Measurements from ENCODE around the gene TMEM9.

TMEM9 gene

DNA sequence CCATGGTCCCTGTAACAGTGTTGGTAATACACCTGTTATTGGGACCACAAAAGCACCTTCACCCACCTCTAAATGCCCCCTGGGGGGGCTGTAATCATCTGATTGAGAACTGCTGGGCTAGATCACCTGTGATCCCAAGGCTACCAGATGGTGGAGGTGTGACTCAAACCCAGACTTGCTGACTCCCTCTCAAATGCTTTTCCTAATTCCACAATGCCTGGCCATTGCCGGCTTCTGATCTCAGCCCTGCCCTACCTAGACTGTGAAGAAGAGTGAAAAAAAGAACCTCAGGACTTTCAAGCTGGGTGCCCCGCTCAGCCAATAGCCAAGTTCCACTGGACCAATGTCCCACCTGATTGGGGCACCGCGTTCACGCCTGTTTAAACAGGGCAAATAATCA is 9.6 kb downstream of the TMEM9 start:
- DNase-seq: no peak

DNA sequence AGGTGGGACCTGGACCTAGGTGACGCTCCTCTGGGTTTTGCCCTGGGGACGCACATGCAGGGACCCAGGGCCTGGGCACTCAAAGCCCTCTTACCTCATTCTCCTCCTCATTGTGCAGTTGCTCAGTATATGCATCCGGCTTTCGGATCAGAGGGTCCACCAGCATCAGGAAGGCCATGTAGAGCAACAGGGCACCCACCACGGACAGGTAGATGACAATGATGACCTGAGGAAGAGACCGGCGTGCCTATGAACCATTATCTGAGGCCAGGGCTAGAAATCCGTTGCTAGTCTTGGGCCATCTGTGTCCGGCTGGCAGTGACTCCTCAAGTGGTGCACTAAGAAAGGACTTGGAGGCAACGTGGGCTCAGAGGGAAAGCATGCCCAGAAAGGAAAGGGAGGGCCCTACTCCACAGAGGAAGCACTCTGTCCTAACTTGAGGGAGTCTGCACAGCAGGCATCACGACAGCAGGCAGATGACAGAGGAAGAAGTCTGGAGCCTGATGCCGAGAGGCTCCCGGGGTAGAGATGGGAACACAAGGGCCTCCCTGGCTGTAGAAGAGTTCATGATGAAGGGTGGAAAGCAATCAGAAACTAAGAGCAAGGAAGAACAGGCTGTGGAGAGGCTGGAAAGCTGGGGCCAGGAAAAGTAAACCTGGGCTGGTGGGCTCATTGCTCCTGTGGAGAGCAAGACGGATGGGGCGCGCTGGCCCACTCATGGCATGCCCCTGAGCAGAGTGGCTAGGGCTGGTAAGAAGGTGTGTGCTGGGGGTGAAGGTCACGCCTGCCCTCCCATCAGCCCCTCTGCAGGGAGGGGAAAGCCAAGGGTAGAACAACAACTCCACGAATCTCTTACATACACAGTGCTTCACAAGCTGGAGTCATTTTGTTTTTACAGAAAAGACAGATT is 10.3 kb downstream of the TMEM9 start:
- no peak for DNase-seq

DNA sequence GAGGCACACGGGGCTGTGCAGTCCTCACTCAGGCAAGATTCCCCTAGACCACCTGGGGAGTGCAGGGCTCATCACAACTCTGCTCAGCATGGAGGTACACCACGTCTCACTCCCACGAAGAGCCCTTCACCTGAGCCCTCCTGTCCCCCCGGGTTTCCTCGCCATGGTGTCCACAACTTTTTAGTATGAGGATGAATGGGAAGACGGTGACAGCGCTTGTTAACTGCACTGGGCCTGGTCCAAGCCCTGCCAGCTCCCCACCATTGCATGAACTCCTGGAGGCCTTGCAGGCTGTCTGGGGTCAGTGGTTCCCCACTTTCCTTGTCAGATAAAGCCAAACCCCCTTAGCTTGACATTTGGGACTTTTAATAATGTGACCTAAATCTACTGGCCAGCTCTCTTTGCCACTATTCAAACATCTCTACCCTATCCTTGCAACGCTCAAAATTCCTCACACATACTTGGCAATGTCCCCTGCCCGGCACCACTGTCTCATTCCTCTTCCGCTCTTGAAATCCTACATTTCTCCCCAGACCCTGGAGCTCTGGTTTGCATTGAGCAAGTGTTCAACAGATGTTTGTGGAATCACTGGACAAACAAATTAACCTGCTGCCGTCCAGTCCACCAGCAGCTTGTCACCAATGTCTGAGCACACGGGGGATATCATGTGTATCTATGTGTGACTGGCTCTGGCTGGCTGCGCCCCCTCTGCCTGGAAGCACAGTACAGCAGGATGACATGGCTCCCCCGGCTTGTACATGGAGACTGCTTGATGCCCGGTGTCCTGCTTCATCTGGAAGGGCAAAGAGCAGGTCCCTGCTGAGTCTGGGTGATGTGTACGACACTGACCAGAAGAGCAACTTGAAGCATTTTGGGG is 11.2 kb downstream of the TMEM9 start:
- no peak for DNase-seq

DNA sequence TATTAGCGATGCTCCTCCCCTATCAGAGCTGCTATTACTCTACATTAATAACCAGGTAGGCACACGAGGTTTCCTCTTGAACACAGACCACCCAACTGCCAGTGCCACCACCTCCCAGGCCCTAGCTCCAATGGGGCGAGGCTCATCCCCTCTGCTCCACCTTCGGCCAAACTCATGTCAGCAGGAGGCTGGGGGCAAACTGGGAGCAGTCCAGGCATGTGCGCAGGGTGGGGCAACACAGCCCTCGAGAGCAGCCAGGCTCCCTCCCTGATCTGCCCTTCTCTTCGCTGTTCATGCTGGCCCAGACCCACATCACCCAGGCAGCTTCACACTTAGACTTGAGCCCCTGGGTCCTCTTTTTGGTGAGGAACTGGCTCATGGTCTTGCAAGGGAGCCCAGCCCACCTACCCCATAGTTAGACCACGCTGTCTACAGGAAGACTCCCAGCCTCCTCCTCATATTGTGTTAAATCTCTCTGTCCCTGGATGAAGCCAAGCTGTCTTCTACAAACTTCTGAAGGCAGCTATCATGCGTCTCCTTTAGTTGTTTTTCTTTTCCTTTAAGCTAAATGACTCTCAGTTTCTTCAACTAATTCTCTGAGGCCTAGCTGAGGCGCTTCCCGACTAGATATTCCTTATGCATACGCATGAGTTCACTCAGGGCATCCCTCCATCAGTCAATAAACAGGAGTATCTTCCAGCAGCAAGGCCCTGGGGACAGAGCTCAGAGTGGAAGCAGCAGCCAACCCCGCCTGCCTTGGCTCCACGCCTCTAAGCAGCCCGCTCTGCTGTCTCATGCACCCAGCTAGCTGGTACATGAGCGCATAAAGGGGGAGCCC is 12.0 kb downstream of the TMEM9 start:
- DNase-seq: peak; percentile 32

DNA sequence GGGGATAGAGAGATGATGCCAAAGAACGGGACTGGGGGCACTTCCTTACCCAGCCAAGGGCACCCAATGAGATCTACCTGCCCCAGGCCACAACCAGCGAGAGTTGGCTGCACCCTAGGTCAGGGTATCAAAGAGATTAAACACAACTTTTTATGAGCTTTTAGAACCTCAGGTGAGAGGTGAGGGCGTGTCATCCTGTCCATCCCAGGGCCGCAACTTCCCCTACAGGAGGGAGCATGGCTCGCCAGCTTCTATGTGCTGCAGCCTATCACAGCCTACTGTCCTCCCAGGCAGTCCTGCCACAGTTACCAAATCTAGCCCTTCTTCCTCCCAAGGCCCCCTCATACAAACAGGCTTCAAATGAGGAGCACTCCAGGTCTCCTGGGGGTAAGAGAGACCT is 12.9 kb downstream of the TMEM9 start:
- DNase-seq: no peak

DNA sequence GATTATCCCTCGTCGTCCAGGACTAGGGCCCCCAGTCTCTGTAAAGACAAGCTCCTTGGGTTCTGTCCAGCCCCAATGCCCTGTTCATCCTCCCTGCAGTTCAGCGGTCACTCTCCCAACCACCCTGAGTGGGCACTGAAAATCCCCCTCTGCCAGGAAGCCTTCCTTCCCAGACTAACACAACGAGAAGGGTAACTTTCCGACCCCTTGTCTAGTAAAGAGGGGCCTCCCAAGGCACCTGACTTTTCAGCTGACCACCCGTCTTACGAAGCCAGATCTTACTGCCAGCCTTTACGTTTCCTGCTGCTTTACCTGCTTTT is 13.4 kb downstream of the TMEM9 start:
- DNase-seq: no peak

DNA sequence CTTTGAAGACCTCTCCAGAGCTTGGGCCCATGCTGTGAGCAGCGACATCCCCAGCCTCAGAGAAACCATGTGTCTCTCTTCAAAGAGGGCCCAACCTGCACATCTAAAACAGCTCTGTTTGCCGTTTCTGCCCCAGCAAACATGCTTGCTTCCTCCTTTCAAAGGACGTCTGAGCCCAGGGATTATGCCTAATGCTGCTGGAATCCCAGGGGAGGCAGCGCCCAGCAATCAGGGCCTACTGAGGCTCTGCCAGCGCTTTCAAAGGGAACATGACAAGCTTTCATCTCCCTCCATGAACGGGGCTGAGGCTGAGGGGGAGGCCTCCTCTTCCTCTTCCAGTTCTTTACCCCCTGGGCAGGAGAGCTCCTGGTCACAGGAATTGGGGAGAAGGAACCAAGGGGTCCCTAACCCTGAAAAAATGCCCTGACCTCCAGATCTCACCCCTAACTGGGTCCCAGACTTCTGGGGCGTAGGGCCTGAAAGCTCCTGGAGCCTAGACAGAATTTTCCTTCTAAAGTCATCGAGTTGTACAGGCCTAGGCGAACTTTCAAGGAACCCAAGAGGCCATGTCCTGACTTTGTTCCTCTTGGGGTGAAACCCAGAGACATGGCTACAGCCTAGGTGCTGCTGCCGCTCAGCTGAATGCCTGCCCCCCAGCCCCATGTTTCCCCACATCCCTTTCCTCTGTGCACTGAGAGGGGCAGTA is 13.9 kb downstream of the TMEM9 start:
- no peak for DNase-seq

DNA sequence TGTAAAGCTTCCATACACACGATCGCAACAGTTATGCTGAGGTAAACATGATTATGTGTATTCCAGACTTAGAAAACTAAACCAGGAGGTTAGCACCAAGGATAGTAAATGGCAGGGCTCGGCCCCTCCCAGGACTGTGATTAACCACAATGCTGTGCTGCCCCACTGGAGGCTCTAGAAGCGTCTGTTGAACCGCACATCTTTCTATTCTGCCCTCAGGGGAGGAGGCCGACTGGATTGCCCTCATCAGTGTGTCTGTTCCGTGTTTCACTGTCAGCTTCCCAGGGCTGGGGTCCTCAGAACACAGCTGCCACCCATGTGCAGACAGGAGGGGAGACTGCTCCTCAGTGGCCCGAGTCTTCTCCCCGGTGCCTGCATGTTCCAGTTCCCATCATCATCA is 14.5 kb downstream of the TMEM9 start:
- DNase-seq: no peak

DNA sequence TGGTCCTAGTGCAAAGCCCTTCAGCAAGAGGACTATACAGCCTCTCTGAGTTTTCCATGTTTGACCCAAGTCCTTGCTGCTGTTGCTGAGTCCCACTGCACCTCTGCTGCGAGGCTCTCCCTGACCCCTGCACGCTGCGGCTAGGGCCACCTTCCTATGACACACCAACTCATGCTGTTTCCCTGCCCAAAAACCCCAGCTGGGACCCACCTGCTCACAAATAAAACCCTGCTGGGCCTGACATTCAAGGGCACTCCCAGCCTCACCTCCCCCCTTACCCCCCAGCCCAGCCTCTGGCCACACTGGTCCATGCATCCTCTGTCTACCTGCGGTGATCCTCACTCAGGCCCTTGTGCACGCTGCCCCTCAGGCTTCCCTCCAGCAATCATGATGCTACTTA is 15.0 kb downstream of the TMEM9 start:
- no peak for DNase-seq

DNA sequence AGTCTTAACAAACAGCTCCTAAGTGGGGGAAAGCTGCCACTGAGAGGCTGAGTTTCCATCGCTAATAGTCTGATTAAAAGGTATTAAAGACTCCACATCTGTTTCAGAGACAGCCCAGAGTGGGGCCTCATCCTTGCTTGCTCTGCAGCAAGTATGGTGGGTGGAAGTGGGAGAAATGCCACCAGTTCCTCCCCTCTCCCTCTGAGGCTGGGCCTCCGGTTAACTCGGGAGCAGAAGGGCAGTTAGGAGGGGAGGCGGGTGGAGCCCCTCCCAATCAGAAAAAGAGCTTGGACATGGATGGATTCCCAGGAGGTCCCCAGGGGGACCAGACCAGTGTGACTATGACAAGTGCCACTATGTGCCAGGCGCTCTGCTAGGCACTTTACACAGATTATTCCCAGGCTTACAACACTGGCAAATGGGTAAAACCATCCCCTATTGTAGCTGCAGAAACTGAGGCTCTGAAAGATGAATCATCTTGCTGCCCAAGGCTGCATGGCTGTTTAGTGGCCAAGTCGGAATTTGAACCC is 15.9 kb downstream of the TMEM9 start:
- no peak for DNase-seq

DNA sequence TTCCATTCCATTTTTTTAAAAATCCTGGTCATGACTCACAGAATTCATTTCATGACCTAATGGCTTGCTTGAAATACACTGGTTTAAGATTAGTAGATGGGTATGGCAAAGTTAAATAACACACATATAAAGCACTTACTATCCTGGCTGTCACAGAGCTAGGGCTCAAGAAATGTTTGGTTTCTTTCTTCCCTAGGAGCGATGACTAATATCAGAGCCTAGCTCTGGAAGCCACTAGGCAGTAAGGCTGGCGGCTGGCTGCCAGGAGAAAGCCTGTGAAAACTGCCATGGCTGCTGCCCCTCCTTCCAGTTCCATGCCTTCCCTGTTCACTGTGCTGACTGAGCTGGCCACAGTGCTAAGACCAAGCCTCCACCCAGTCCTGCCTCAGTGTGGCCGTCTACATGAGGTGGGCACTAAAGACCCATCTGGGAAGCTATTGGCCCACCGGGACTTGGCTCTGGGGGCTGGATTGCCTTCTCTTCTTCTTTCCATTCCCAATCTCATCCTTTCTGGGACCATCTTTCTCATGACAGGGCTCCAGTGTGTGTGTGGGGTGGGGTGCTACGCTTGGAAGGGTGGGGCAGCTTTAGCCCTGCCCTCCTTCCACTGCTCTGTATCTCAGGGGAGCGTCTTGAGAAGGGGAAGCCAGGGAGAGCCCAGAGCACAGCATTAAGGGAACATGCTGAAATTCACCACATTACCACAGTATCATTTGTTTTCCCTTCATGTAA is 16.5 kb downstream of the TMEM9 start:
- no peak for DNase-seq

DNA sequence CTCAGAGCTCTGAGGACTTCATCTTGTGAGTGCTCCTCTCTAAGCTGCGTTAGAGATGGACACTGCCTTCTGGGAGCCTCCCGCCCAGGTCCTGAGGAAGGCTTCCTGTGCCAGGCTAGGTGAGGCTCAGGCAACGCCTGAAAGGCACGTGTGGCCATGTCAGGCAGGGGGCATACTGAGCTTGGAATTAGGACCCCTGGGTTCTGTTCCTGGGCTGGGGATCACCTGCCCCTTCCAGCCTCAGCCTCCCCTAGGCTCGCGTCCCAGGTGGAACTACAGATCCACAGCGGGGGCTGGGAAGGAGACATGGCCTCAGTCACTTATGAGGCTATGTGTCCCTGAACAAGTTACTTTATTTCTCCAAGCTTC is 17.3 kb downstream of the TMEM9 start:
- DNase-seq: no peak

DNA sequence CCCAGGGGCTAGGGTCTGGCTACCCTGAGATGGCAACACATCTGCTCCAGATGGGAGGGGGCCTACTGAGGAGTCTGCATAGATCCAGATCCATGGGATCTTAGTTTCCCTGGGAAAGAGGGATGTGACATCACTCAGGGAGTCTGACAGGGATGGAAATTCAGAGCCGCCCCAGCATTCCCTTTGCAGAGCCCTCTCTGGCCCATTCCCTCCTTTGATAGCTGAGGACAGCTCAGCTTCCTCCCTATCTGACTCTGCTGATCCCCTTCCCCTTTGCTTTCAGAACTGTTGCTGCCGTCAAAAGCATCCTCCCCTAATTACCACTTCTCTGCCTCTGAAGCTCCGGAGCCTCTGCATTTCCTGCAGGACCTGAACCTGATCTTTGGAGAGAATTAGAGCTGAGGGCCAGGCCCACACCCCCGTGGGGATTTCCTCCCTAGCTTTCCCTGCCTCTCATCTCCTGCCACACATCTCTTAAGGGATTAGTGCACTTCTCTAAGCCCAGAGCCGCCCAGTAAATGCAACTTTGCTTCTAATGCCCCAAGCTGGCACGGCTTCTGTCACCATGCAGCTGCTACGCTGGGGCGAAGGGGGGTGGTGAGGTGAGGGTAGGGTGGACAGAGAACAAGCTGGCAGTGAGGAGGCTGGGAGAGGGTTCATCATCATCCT is 17.8 kb downstream of the TMEM9 start:
- no peak for DNase-seq

DNA sequence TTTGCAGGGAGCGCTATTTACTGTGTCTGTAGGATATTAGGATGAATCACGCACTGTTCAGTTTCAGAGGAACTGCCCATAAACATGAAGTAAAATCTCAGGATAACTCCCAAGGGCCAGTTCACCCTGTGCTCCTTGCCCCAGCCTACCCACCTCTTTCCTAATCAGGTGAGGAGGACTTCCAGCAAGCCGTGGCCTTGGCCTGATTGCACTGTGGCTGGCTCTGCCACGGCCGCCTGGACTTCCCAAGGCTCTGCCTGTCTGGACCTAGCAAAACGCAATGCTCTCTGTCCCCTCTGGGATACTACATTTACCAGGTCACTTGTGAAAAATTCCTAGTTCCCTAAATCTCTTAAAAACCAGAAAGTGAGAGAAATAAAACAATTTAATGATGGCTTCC is 19.9 kb downstream of the TMEM9 start:
- DNase-seq: no peak

DNA sequence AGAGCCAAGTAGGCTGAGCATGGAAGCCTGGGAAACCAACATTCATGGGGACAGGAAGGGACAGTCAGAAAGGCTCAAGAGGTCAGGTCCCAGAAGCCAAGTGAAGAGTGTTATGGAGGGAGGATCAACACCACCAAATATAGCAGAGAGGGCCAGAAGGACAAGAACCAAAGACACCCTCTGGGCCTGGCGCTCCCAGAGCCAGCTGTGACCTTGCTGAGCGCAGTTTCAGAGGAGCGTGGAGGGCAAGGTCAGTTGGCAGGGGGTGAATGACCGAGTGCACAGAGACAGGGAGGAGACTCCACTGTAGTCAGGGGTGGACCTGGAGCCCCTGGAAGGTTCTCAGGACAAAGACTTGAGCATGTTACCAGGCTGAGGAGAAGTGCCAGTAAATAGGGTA is 22.9 kb downstream of the TMEM9 start:
- DNase-seq: no peak

DNA sequence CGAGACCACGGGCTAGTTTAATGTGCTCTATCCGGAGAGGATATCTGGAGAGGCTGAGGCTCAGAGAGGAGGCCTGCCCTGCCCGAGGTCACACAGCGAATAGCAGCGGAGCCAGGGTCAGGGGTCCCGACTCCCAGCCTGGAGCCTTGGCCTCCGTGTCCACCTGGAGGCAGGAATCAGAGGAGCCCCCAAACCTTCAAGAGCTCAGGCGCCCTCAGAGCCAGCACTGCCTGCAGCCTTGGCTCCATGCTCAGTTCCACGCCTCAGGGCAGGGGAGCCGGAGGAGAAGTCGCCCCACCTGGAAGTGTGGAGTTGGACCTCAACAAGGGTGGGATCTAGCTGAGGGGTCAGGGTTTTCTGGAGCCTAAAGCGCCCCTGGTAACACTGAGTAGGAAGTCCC is 25.3 kb downstream of the TMEM9 start:
- no peak for DNase-seq

DNA sequence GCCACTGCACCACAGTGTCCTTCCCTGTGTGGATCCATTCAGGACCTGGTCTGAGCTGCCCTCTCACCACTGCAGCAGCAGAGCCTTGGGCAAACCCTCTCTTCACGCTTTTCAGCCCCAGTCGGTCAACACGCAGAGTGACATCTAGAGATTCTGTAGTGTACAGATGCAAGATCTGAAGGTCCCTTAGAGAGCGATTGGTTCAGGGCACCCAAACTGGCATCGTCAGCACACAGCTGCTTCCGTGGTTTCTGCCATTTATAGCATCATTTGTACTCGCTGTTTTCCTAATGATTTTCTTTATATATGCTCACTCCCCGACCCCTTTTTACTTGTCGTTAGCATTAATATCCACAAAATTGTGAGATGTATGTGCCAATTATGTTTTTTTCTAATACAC is 25.8 kb downstream of the TMEM9 start:
- DNase-seq: no peak

DNA sequence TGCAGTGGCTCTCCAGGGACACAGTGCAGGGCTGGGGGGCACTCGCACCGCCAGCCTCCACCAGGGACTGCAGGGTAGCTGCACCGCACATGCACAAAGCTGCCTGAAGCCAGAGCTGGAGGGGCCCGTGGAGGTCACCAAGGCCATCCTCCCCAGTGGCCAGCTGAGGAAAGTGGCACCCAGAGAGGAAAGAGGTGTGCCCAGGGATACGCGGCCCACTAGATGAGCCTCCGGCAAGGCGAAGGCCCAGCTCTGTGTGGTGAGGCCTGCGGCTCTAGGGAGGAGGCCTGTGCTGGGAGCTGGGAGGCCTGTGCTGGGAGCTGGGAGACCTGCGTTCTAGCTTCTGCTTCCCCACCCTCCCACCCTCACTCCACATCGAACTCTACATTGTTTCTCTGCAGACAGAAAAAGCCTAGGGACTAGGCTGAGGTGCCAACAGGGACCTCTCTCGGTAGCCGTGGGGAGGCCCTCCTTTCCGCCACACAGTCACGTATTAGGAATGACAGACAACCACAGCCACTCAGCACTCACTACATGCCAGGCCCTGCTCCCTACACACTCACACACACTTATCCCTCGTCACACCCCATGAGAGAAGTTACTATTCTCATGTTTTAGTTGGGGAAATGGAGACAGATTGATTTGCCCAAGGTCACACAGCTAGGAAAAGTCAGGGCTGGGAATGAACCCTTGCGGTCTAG is 26.4 kb downstream of the TMEM9 start:
- no peak for DNase-seq

DNA sequence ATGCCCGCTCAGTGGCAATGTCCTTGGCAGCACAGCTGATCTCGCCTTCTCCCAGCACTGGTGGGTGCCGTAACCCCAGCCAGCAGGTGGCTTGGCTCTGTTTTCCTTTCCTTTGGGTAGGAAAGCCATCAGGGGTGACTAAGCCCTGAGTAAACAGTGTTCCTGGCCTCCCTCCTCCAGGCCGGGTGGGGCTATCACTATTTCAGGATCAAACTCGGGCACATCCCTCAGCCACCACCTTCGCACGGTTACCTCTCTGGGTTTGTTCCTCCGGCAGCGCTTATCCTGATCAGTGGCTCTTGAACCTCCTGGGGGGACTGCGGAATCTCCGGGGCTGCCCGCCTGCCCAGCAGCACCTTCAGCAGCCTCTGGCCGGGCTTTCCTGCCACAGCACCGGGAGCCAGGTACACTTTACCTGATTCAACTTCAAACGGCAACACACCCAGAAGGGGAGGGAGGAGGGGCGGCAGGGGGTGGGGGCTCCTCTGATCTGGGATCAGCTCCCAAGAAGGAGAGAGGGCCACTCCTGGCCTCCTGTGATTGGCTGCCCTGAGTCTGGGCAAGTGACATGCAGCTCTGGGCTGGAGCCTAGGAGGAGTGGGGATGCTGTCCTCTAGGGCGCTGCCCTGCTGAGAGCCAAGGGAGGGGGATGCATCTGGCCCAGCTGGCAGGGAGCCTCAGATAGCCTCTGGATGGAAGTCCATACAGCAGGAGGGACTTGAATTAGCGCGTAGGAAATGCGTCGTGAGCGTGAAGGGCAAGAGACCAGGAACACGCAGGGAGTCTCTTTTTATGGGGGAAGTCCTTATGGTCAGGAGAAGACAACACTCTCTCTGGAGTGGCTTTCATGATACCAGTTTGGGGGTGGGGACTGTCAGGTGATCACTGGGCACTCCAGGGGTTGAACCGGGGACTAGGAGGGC is 27.2 kb downstream of the TMEM9 start, which contains the start of gene ASCL5:
Gene ASCL5, minus strand, starts transcription at position 353 of the 923 bp plus-strand sequence. CDS start 11,812 bp downstream, outside the sequence.
- DNase-seq: no peak
